Measurements from ENCODE around the gene FYTTD1. TPM values are rescaled to one million over a fixed set of nuclear protein-coding genes. Genes with fewer than 3 reads are reported as not detected.
A peak's percentile ranks its signal among the peaks of the same experiment; 100 is the strongest.

Gene FYTTD1
- total RNA-seq, 1 donor from 2014 or later: 89.1 TPM

DNA sequence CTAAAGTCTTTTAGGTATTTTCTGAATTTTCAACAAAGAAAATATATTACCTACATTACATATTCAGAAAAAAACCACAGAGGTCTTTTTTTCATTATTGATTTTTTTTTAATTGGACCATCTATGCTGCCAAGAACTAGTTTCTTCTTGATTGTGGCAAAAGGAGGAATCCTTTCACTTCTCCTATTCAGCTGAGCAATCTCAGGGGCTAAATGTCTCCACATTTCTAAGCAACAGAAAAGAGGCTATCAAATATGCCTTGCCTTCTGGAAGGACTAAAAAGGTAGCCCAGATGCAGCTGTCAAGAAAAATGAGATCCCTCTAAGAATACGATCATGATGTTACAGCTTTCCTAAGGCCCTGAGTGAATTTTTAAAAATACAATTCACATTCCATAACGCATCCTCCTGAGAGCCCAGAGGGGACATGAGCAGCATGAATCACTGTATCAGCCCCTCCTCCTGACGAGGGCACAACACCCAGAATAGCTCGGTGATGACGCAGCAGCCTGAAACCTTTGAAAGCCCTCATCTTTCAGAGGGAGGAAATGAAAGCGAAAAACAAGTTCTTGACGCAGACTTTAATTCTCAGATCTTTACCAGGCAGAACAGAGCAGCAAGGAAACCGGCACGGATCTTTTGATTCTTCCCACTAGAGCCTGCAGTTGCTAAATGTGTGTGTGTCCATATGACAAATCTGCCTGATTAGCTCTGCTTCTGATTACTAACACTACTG, 37.5 kb upstream of the FYTTD1 start:
- peak overlapping the region; percentile 71 for H3K4me3 Mint-ChIP-seq (ENCODE audit: unreplicated experiment)
- FAIRE-seq: peak; percentile 90
- no peaks in the 10 kb centered on the region for H3K36me3 ChIP-seq (ENCODE audit: insufficient read depth, low read length)
- H3K9ac ChIP-seq (ENCODE audit: low read length): peak overlapping the region; percentile 85
- H3K27ac Mint-ChIP-seq (ENCODE audit: unreplicated experiment): peak overlapping the region; percentile 92
- H3K36me3 Mint-ChIP-seq (ENCODE audit: low read depth, unreplicated experiment): peaks cover 7% of the 10 kb centered on the region
- no peaks in the 10 kb centered on the region for H3K9me3 ChIP-seq (ENCODE audit: insufficient read depth, low read depth, low read length)
- H3K4me2 ChIP-seq (ENCODE audit: low read length): peak overlapping the region; percentile 86
- H3K27me3 Mint-ChIP-seq (ENCODE audit: low read depth, unreplicated experiment): no peaks in the 10 kb centered on the region
- H4K20me1 ChIP-seq (ENCODE audit: insufficient read depth, low read length): no peaks in the 10 kb centered on the region
- H3K4me1 Mint-ChIP-seq (ENCODE audit: low read depth, unreplicated experiment): peaks cover 27% of the 10 kb centered on the region
- peak overlapping the region; percentile 96 for H3K27ac ChIP-seq (ENCODE audit: low read depth, low read length)
- DNase-seq (ENCODE audit: low read depth): peak; percentile 96
- H3K9me3 Mint-ChIP-seq (ENCODE audit: unreplicated experiment): no peaks in the 10 kb centered on the region
- peaks cover 12% of the 10 kb centered on the region for H3K4me1 ChIP-seq (ENCODE audit: insufficient read depth, low read length)
- H2AFZ ChIP-seq (ENCODE audit: low read depth, low read length): peak overlapping the region; percentile 55
- TF ChIP-seq, protein P1, sequence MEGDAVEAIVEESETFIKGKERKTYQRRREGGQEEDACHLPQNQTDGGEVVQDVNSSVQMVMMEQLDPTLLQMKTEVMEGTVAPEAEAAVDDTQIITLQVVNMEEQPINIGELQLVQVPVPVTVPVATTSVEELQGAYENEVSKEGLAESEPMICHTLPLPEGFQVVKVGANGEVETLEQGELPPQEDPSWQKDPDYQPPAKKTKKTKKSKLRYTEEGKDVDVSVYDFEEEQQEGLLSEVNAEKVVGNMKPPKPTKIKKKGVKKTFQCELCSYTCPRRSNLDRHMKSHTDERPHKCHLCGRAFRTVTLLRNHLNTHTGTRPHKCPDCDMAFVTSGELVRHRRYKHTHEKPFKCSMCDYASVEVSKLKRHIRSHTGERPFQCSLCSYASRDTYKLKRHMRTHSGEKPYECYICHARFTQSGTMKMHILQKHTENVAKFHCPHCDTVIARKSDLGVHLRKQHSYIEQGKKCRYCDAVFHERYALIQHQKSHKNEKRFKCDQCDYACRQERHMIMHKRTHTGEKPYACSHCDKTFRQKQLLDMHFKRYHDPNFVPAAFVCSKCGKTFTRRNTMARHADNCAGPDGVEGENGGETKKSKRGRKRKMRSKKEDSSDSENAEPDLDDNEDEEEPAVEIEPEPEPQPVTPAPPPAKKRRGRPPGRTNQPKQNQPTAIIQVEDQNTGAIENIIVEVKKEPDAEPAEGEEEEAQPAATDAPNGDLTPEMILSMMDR (IDR thresholded peaks at IDR 0.05; ENCODE audit: insufficient read depth, low read depth, low read length): no peak
- TF ChIP-seq EZH2 (IDR thresholded peaks at IDR 0.05; ENCODE audit: insufficient read depth, low read length): no peak
- peak overlapping the region; percentile 61 for H3K4me3 ChIP-seq (ENCODE audit: insufficient read depth, low read depth, low read length)
- H3K79me2 ChIP-seq (ENCODE audit: insufficient read depth, low read length): peaks cover 7% of the 10 kb centered on the region
- H3K27me3 ChIP-seq (ENCODE audit: insufficient read depth, low read length): no peaks in the 10 kb centered on the region

DNA sequence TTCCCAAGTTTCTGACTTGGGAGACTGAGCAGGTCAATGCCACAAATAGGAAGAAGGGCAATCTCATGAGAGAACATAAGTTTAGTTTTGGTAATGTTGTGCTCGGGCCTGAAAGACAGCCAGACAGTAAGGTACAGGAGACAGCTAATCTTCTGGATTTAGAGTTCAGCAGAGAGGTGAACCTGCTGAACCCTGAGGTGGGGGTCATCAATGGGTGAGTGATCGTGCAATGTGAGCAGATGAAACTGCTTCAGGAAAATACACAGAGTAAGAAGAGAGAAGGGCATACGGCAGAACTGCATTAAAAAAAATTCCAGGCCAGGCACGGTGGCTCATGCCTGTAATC, 36.2 kb upstream of the FYTTD1 start:
- Histone ChIP-seq H3K4me1 (ENCODE audit: insufficient read depth, low read length) (peaks cover 12% of the 10 kb centered on the region), H3K27me3 (ENCODE audit: insufficient read depth, low read length) (no peaks in the 10 kb centered on the region), H4K20me1 (ENCODE audit: insufficient read depth, low read length) (no peaks in the 10 kb centered on the region), H3K9ac (ENCODE audit: low read length) (peak overlapping the region; percentile 85), H3K36me3 (ENCODE audit: insufficient read depth, low read length) (no peaks in the 10 kb centered on the region), H2AFZ (ENCODE audit: low read depth, low read length) (no peak overlapping the region), H3K4me3 (ENCODE audit: insufficient read depth, low read depth, low read length) (no peak overlapping the region), H3K27ac (ENCODE audit: low read depth, low read length) (peak overlapping the region; percentile 96), H3K9me3 (ENCODE audit: insufficient read depth, low read depth, low read length) (no peaks in the 10 kb centered on the region), H3K79me2 (ENCODE audit: insufficient read depth, low read length) (peaks cover 19% of the 10 kb centered on the region), H3K4me2 (ENCODE audit: low read length) (peak overlapping the region; percentile 86)
- peak overlapping the region; percentile 92 for H3K27ac Mint-ChIP-seq (ENCODE audit: unreplicated experiment)
- no peaks in the 10 kb centered on the region for H3K9me3 Mint-ChIP-seq (ENCODE audit: unreplicated experiment)
- no peaks in the 10 kb centered on the region for H3K27me3 Mint-ChIP-seq (ENCODE audit: low read depth, unreplicated experiment)
- peaks cover 27% of the 10 kb centered on the region for H3K4me1 Mint-ChIP-seq (ENCODE audit: low read depth, unreplicated experiment)
- TF ChIP-seq, protein P1 (IDR thresholded peaks at IDR 0.05; ENCODE audit: insufficient read depth, low read depth, low read length): no peak
- TF ChIP-seq EZH2 (IDR thresholded peaks at IDR 0.05; ENCODE audit: insufficient read depth, low read length): no peak
- FAIRE-seq (no peak), DNase-seq (ENCODE audit: low read depth) (no peak)
- H3K36me3 Mint-ChIP-seq (ENCODE audit: low read depth, unreplicated experiment): peaks cover 10% of the 10 kb centered on the region
- peak overlapping the region; percentile 54 for H3K4me3 Mint-ChIP-seq (ENCODE audit: unreplicated experiment)

DNA sequence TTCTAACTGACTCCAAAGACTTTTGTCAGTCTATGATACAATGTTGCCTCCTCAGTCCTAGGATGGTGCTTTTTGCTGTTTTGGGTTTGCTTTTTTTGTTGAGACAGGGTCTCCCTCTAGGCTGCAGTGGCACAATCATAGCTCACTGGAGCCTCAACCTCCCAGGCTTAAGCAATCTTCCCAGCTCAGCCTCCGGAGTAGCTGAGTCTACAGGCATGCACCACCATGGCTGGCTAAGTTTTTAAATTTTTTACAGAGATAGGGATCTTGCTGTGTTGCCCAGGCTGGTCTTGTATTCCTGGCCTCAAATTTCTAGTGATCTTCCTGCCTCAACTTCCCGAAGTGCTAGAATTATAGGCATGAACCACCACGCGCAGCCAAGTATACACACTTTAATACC, 35.4 kb upstream of the FYTTD1 start:
- no peak for DNase-seq (ENCODE audit: low read depth)
- H3K9me3 ChIP-seq (ENCODE audit: insufficient read depth, low read depth, low read length): no peaks in the 10 kb centered on the region
- no peaks in the 10 kb centered on the region for H3K27me3 ChIP-seq (ENCODE audit: insufficient read depth, low read length)
- peak overlapping the region; percentile 86 for H3K27ac Mint-ChIP-seq (ENCODE audit: unreplicated experiment)
- no peak overlapping the region for H3K9ac ChIP-seq (ENCODE audit: low read length)
- no peak overlapping the region for H2AFZ ChIP-seq (ENCODE audit: low read depth, low read length)
- H3K4me1 Mint-ChIP-seq (ENCODE audit: low read depth, unreplicated experiment): peaks cover 35% of the 10 kb centered on the region
- H3K4me1 ChIP-seq (ENCODE audit: insufficient read depth, low read length): peaks cover 20% of the 10 kb centered on the region
- peaks cover 21% of the 10 kb centered on the region for H3K79me2 ChIP-seq (ENCODE audit: insufficient read depth, low read length)
- no peak overlapping the region for H3K4me2 ChIP-seq (ENCODE audit: low read length)
- no peak overlapping the region for H3K4me3 Mint-ChIP-seq (ENCODE audit: unreplicated experiment)
- no peaks in the 10 kb centered on the region for H4K20me1 ChIP-seq (ENCODE audit: insufficient read depth, low read length)
- FAIRE-seq: no peak
- no peak overlapping the region for H3K4me3 ChIP-seq (ENCODE audit: insufficient read depth, low read depth, low read length)
- TF ChIP-seq, protein P1 (IDR thresholded peaks at IDR 0.05; ENCODE audit: insufficient read depth, low read depth, low read length): no peak
- TF ChIP-seq EZH2 (IDR thresholded peaks at IDR 0.05; ENCODE audit: insufficient read depth, low read length): no peak
- H3K27me3 Mint-ChIP-seq (ENCODE audit: low read depth, unreplicated experiment): no peaks in the 10 kb centered on the region
- H3K36me3 Mint-ChIP-seq (ENCODE audit: low read depth, unreplicated experiment): peaks cover 13% of the 10 kb centered on the region
- H3K36me3 ChIP-seq (ENCODE audit: insufficient read depth, low read length): no peaks in the 10 kb centered on the region
- H3K27ac ChIP-seq (ENCODE audit: low read depth, low read length): no peak overlapping the region
- H3K9me3 Mint-ChIP-seq (ENCODE audit: unreplicated experiment): no peaks in the 10 kb centered on the region
